GM23248 (cell line): ENCODE data around the gene MAML3.

Experiments used
- EZH2 ChIP-seq: fragments of 200-600 bp; sonication (generic); IDR thresholded peaks from 2 replicates; pipeline ENCODE4 v1.6.1; 2018; ENCODE audit warnings: antibody characterized with exemption, mild to moderate bottlenecking; ENCODE audit not compliant: insufficient read depth, poor library complexity, severe bottlenecking
- EZH2phosphoT487 ChIP-seq: fragments of 200-600 bp; sonication (generic); IDR thresholded peaks from 2 replicates; pipeline ENCODE4 v1.6.1; 2018; ENCODE audit warnings: antibody characterized with exemption, moderate library complexity, mild to moderate bottlenecking, low read depth; ENCODE audit not compliant: insufficient read depth

- no peak for TF ChIP-seq EZH2
- TF ChIP-seq EZH2phosphoT487: no peak
Observed at GRCh38 chr4:139777757-139778156, 376.2 kb downstream of the MAML3 start.
